HG02852 (cell line): Measurements from ENCODE around the gene DCN.

Experiments
- ATAC-seq: cut with Tn5 transposase; IDR thresholded peaks from one replicate; pipeline ENCODE4 v1.9.1; 2021; ENCODE audit warnings: mild to moderate bottlenecking, moderate library complexity; ENCODE audit not compliant: unreplicated experiment

DCN gene

DNA sequence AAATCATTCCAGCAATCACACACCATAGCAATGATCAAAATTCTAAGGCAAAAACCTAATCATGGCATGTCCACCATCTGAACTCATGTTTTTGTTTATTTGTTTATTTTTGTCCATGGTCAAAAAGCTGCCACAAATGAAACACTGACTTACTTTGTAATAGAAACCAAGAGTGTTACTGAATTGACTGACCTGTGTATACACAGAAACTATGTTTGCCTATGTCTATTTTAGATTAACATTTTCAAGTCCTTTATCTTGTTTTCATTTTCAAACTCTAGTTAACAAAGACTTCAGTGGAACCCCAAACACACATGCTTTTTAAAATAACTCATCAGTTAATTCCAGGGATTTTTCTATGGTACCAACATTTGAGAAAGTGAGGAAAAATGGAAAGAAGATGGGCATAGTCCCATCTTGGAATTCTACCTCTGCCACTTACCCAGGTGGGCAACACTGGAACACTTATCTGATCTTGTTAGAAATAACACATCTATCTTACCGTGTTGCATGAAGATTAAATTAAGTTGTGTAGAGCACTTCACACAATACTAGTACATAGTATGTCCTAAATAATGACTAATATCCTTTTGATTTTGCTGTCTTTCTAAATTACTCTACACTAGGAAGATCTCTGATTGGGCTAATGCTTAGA, 77.7 kb downstream of the DCN start:
- ATAC-seq = peak; percentile 60

DNA sequence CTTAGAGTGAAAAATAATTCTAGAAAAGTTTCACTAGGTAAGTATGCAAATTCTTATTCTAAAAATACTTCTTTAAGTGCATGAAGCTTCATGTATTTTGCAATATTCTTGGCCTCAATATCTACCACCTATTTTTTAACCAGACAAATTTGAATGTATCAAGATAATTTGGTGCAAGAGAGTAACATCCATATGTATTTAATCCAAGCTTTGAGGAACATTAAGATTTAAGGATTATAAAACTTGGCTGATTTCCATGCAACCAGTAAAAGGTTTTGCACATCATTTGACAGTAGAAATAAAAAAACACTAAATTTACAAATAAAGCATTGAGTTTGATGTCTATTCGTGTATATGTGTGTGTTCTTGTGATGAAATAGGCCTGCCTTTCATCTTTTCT, 79.0 kb downstream of the DCN start:
- no peak for ATAC-seq

DNA sequence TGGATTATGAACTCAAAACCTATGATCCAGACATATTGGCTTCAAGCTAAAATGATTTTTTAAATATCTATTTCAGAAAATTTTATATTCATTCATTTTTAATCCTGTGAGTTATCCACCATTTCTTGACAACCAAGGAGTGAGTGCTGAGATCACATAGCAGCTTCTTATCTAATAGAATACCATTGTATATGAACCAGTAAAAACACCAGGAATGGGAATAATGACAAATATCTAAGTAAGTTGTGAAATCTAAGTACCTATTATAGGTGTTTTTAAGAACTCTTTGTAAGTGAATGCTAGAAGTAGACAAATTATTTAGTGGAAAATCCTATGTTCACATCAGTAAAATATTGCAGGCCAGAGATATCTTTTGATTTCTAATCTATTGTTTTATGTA, 79.5 kb downstream of the DCN start:
- ATAC-seq = no peak

DNA sequence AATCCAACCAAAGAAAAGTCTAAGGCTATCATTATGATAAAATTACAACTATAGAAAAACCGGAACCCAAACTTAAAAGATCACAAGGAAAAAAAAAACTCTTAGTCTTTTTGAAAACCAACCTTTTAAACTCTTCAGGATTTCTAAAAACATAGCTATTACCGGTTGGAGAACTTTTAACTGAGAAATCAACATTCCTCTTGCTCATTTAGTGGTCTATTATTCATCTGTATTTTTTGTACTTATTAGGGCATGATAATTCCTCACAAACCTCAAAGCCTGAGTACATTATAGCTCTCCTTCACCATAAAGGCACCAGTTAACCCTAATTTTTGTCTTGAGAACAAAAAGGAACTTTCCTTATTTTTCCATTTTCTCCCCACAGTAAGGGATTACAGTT, 81.7 kb downstream of the DCN start:
- no peak for ATAC-seq

DNA sequence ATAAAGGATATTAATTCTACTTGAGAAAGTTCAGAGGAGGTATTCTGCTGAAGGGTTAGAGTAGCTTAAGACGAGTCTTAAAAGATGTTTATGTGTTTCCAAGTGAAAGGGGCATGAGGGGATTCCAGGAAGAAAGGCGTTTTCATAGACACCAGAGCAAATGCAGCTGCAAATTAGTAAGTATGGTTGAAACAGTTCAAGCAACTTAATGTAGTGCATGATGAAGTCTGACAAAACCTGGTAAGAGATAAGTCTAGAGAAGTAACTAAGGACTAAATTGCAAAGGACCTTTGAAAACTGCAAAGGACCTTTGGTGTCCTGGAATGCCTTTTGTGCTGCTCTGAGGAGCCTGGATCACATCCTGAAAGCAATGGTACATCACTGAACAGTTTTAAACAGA, 82.8 kb downstream of the DCN start:
- ATAC-seq = no peak

DNA sequence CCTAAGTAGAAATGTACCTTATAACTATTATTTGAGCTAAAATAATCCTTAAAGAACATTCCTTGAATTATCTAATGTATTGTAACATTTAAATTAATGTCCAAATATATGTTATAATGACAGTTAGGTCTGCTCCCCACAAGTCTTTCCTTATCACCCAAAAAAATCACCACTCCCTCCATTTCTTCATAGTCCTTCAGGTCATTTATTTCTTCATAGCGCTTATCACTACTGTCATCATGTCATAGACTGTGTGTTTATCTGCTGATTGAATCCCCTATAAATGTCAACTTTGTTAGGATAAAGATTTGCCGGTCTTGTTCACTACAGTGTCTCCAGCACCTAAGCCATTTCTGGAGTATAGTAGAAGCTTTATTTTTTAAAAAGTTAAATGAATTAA, 83.3 kb downstream of the DCN start:
- ATAC-seq = no peak

DNA sequence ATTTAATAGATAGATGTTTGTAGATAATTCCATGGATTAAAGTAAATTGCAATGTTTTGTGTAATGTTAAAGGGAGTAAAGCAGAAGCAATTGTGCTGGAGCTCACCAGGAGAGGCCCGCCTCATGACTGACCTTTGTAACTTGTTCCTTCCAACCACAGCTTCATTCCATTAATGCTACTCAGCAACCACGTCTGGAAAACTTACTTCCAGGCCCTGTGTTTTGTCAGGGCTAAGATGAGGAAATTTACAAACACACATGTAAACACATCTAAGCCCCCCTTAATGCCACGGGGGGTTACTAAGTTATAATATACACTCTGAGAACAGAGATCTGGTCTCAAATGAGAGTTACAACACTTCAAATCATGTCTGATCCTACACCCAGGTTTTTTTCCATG, 83.7 kb downstream of the DCN start:
- ATAC-seq = no peak

DNA sequence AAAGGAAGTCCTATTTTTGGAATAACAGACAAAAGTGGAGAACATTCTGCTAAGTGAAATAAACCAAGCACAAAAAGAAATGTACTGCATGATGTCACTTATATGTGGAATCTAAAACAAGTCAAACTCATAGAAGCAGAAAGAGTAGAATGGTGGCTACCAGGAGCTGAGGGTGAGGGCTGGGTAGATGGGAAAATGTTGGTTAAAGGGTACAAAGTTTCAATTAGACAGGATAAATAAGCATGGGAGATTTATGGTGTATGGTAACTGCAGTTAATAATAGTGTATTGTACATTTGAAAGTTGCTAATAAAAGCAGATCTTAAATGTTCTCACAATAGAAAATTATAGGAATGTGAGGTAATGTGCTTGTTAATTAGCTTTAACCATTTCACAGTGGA, 84.2 kb downstream of the DCN start:
- ATAC-seq = no peak

DNA sequence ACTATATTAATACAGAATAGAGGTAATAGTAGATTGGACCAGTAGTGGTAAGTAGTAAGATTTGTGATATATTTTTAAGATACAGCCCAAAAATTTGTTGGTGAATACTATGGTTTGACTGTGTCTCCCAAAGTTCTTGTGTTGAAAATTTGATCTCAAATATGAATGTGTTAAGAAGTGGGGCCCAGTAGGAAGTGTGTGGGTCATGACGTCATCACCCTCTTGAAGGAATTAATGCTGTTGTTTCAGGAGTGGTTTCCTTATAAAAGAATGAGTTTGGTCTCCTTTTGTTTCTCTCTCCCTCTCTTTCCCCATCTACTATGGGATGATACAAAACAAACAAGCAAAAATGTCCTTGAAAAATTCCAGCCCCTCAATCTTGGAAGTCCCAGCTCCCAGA, 87.7 kb downstream of the DCN start:
- ATAC-seq = no peak

DNA sequence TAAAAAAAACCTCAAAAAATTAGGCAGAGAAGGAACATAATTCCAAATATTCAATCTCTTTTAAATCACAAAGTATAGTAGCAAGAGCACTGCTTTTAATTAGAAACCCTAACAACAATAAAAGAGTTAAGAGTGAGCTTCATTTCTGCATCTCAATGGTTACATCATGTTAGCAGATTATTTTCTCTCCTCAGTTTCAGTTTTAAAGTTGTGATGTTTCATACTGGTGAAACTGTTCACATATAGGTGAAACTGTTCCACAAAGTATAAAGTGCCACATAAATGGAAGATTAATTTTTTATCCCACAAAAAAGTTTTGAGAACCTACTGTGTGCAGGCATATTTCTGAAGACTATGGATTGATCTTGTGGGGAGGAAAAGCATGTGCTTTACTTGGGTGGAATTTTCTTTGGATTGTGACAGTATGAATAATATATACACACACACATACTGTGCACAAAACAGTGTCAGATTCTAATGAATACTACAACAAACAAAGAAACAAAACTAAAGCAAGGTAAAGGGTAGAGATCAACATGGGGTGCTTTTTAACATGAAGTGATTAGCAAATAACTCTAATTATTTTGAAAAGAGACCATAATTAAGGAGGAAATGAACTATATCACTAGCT, 88.5 kb downstream of the DCN start:
- ATAC-seq = no peak

DNA sequence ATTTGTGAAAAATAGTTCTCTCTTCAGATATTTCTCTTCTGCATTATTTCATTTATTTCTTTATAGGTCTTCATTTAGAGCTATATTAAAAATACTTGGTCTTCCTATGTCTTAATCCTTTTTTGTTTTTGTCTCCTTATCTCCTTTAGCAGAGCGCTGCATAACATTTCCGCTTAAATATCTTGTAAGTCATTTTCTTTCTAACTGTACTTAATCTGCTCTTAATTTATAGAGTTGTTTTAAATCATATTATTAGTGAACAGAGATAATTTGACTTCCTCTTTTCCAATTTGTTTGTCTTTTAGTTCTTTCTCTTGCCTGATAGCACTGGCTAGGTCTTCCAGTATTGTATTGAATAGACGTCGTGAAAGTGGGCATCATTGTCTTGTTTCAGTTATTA, 89.3 kb downstream of the DCN start:
- no peak for ATAC-seq

DNA sequence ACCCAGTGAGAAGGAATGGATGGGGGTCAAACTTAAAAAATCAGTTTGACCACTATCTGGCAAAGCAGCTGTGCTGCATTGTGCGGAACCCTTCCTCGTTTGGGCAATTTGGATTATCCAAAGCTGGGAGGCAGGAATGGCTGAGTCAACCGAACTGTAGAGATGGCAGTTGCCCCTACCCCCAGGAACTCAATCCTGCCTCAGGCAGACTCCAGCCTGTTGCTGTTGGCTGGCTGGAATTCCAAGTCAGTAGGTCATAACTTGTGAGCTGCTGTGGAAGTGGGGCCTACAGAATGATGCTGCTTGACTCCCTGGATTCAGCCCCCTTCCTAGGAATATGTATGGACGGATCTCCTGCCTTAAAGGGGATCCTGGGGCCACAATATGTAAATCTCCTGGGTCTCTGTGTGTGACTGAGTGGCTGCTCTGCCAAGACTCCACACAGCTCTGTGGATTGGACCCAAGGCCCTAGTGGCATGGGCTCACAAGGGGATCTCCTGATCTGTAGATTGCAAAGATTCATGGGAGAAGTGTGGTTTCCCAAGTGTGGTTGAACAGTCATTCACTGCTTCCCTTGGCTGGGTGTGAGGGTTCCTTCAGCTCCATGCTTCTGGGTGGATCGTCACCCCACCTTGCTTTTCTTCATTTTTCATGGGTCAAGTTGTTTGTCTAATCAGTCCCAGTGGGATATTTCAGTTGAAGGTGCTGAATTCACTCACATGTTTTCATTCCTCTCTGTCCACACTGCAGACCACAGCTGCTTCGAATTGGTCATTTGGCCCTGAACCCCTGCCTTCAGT, 90.5 kb downstream of the DCN start:
- no peak for ATAC-seq
